Panc1 (cell line): ENCODE data around the gene DHRS4. TPM values are rescaled to one million over a fixed set of nuclear protein-coding genes. Genes with fewer than 3 reads are reported as not detected.
"Not testable (repeated sequence)": the region's sequence is repeated elsewhere in the genome, so short reads cannot be mapped to it uniquely, and the experiment has no call there.

ENCODE experiments used
- ATAC-seq: fragments of 200-7000 bp; cut with Tn5 transposase; 2 replicates; pipeline ENCODE4 v1.9.1; 2020; ENCODE audit warnings: mild to moderate bottlenecking, moderate library complexity
- BruUV-seq: library from RNA; stranded (reverse); fragments of 400-500 nt; replicated peaks from 2 replicates; lab custom pipeline; 2021; lab: Mats Ljungman, UMichigan
- CTCF ChIA-PET: fragments of 300-600 bp; sonication (Branson Sonifier 250); formaldehyde crosslinking; loops from one replicate; lab custom pipeline; 2022; ENCODE audit warnings: antibody characterized with exemption; lab: Charles Lee
- POLR2A ChIA-PET: fragments of 300-600 bp; sonication (Branson Sonifier 250); formaldehyde crosslinking; loops from one replicate; lab custom pipeline; 2022; ENCODE audit warnings: antibody characterized with exemption; lab: Charles Lee
- DNase-seq: peaks from one replicate; pipeline ENCODE4 v3.0.0-alpha.2; 2010; ENCODE audit warnings: low read depth, low spot score
- H3K27ac ChIP-seq: 2 replicates; pipeline ENCODE4 v1.5.1; 2011; ENCODE audit warnings: mild to moderate bottlenecking, low read length, inconsistent platforms
- H3K27me3 ChIP-seq: fragments of 200-500 bp; sonication (Bioruptor generic); 2 replicates; pipeline ENCODE4 v1.6.0; 2014; ENCODE audit warnings: low read length, inconsistent platforms; ENCODE audit not compliant: control insufficient read depth, insufficient read depth
- H3K36me3 ChIP-seq: fragments of 200-500 bp; sonication (Bioruptor generic); 2 replicates; pipeline ENCODE4 v1.5.1; 2014; ENCODE audit warnings: inconsistent platforms, mild to moderate bottlenecking, low read length, moderate library complexity; ENCODE audit not compliant: control insufficient read depth, insufficient read depth
- H3K4me1 ChIP-seq: 2 replicates; pipeline ENCODE4 v1.5.1; 2011; ENCODE audit warnings: inconsistent platforms, mild to moderate bottlenecking, low read length, moderate library complexity; ENCODE audit not compliant: control insufficient read depth, insufficient read depth
- H3K4me3 ChIP-seq, 2 experiments: 2 replicates each; pipeline ENCODE4 v1.5.1; 2011 to 2012; ENCODE audit warnings: low read depth in 2 of 2, low read length in 2 of 2, mild to moderate bottlenecking in 2 of 2, inconsistent platforms in 1 of 2, moderate library complexity in 1 of 2
- H3K9me3 ChIP-seq: fragments of 200-500 bp; sonication (Bioruptor generic); 2 replicates; pipeline ENCODE4 v1.5.1; 2014; ENCODE audit warnings: low read depth, mild to moderate bottlenecking, inconsistent platforms, low read length, moderate library complexity; ENCODE audit not compliant: control insufficient read depth, insufficient read depth
- POLR2AphosphoS5 ChIP-seq: IDR thresholded peaks from 2 replicates; pipeline ENCODE4 v1.6.1; 2012; ENCODE audit warnings: mild to moderate bottlenecking, low read depth, low read length, moderate library complexity
- SIN3A ChIP-seq: IDR thresholded peaks from 2 replicates; pipeline ENCODE4 v1.6.1; 2012; ENCODE audit warnings: low read depth, mild to moderate bottlenecking, low read length, moderate library complexity, borderline replicate concordance; ENCODE audit not compliant: insufficient read depth
- TCF7L2 ChIP-seq: IDR thresholded peaks from 2 replicates; pipeline ENCODE4 v1.6.1; 2011; ENCODE audit warnings: mild to moderate bottlenecking, low read depth, low read length, inconsistent platforms
- in situ Hi-C: cut with HindIII; loops from 2 replicates; pipeline ENCODE4 v1.10.0; 2016; ENCODE audit warnings: low sequenced_read_pairs, low pct_unique_long_range_greater_than_20kb
- intact Hi-C: fragments of 100-400 bp; cut with micrococcal nuclease; formaldehyde crosslinking; loops from one replicate; pipeline ENCODE4 v1.10.0; 2022; ENCODE audit not compliant: unreplicated experiment
- total RNA-seq: library from RNA; stranded (reverse); gene quantifications from one replicate; pipeline ENCODE4 v1.2.1, GENCODE V29; 2021; ENCODE audit not compliant: unreplicated experiment
- TF ChIP-seq, protein P1 (sequence below), 2 experiments: IDR thresholded peaks; 2 replicates each; pipeline ENCODE4 v1.6.1; 2011 to 2012; ENCODE audit warnings: low read depth in 2 of 2, control low read depth in 1 of 2, low read length in 1 of 2, mild to moderate bottlenecking in 1 of 2, moderate library complexity in 1 of 2; ENCODE audit not compliant: insufficient read depth in 1 of 2
- TF ChIP-seq, protein P2 (sequence below): fragments of 450-650 bp; IDR thresholded peaks from 2 replicates; pipeline ENCODE4 v1.5.1; 2017; ENCODE audit warnings: mild to moderate bottlenecking

The DHRS4 gene
- total RNA-seq, 1 experiment from 2014 or later = 13.5 TPM

DNA sequence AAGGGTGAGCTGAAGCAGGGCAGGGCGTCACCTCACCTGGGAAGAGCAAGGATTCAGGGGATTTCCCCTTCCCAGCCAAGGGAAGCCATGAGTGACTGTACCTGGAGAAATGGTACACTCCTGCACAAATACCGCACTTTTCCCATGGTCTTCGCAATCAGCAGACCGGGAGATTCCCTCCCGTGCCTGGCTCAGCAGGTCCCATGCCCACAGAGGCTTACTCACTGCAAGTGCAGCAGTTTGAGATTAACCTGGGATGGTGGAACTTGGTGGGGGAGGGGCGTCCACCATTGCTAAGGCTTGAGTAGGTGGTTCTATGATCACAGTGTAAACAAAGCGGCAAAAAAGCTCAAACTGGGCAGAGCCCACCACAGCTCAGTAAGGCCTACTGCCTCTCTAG lies 11.0 kb upstream of the DHRS4 start:
- Histone ChIP-seq H3K4me3 (no peak overlapping the region), H3K4me1 (no peaks in the 10 kb centered on the region), H3K36me3 (no peaks in the 10 kb centered on the region), H3K27ac (no peak overlapping the region), H3K27me3 (no peaks in the 10 kb centered on the region), H3K9me3 (no peaks in the 10 kb centered on the region)
- in situ Hi-C loops (no loop called here), intact Hi-C loops (no loop called here)
- ChIA-PET POLR2A (no interaction called here), CTCF (no interaction called here)
- ATAC-seq (no peak), DNase-seq (no peak)
- no TSS peak for BruUV-seq
- TF ChIP-seq SIN3A = no peak
- no peak for TF ChIP-seq TCF7L2
- TF ChIP-seq, protein P1, sequence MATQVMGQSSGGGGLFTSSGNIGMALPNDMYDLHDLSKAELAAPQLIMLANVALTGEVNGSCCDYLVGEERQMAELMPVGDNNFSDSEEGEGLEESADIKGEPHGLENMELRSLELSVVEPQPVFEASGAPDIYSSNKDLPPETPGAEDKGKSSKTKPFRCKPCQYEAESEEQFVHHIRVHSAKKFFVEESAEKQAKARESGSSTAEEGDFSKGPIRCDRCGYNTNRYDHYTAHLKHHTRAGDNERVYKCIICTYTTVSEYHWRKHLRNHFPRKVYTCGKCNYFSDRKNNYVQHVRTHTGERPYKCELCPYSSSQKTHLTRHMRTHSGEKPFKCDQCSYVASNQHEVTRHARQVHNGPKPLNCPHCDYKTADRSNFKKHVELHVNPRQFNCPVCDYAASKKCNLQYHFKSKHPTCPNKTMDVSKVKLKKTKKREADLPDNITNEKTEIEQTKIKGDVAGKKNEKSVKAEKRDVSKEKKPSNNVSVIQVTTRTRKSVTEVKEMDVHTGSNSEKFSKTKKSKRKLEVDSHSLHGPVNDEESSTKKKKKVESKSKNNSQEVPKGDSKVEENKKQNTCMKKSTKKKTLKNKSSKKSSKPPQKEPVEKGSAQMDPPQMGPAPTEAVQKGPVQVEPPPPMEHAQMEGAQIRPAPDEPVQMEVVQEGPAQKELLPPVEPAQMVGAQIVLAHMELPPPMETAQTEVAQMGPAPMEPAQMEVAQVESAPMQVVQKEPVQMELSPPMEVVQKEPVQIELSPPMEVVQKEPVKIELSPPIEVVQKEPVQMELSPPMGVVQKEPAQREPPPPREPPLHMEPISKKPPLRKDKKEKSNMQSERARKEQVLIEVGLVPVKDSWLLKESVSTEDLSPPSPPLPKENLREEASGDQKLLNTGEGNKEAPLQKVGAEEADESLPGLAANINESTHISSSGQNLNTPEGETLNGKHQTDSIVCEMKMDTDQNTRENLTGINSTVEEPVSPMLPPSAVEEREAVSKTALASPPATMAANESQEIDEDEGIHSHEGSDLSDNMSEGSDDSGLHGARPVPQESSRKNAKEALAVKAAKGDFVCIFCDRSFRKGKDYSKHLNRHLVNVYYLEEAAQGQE (IDR thresholded peaks at IDR 0.05; ENCODE audit: insufficient read depth in 1 of 2, low read depth in 2 of 2, low read length in 1 of 2) = no peak
- TF ChIP-seq POLR2AphosphoS5 = no peak
- TF ChIP-seq, protein P2, sequence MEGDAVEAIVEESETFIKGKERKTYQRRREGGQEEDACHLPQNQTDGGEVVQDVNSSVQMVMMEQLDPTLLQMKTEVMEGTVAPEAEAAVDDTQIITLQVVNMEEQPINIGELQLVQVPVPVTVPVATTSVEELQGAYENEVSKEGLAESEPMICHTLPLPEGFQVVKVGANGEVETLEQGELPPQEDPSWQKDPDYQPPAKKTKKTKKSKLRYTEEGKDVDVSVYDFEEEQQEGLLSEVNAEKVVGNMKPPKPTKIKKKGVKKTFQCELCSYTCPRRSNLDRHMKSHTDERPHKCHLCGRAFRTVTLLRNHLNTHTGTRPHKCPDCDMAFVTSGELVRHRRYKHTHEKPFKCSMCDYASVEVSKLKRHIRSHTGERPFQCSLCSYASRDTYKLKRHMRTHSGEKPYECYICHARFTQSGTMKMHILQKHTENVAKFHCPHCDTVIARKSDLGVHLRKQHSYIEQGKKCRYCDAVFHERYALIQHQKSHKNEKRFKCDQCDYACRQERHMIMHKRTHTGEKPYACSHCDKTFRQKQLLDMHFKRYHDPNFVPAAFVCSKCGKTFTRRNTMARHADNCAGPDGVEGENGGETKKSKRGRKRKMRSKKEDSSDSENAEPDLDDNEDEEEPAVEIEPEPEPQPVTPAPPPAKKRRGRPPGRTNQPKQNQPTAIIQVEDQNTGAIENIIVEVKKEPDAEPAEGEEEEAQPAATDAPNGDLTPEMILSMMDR = no peak

DNA sequence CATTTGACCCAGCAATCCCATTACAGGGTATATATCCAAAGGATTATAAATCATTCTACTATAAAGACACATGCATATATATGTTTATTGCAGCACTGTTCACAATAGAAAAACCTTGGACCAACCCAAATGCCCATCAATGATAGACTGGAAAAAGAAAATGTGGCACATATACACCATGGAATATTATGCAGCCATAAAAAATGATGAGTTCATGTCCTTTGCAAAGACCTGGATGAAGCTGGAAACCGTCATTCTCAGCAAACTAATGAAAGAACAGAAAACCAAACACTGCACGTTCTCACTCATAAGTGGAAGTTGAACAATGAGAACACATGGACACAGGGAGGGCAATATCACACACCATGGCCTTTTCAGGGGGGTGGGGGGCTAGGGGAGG lies 4.5 kb upstream of the DHRS4 start:
- ATAC-seq, H3K27me3 ChIP-seq, H3K4me3 ChIP-seq, BruUV-seq, DNase-seq, in situ Hi-C loops, H3K9me3 ChIP-seq, H3K27ac ChIP-seq, H3K4me1 ChIP-seq, intact Hi-C loops, H3K36me3 ChIP-seq: not testable (repeated sequence)
- POLR2A ChIA-PET = interaction anchor here (0.6 kb wide), 1 partner anchor 11 kb away, joined by 13 read pairs; no protein-coding TSS in a partner anchor
- CTCF ChIA-PET = interaction anchor here (0.6 kb wide), 1 partner anchor 283 kb away, joined by 5 read pairs; no protein-coding TSS in a partner anchor

DNA sequence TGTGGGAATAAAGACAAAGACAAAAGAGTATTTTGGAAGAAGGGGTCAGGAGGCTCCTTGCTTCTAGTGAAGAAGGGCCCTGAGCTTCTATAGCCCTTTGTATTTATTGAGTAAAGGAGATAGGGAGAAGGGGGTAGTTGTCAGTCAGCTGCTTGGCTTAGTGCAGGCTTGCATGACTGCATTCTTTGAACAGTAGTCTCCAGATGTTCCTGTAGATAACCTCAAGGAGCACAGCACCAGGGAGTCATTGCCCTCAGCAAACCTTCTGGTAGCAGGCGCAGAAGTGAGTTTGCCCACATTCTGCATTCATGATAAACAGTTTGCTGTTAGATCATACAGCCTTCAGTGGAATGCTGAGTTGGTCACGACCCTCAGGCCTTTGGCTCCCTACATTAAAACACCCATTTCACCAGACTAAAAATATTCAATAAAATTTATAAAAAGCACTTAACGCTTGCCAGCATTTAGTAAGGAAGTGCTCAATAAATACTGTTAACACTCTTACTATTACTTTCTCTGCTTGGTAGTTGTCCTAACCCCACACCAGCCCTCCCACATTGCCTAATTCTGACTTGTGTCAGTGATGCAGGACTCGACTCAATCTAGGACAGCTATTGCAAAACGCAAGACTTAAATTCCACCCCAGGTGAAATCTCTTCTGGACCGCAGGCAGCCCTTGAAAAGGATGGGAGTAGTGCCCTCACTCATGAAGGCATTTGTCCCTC lies 3.0 kb upstream of the DHRS4 start:
- no peaks in the 10 kb centered on the region for H3K27me3 ChIP-seq
- no peak overlapping the region for H3K4me3 ChIP-seq
- no TSS peak for BruUV-seq
- no peaks in the 10 kb centered on the region for H3K4me1 ChIP-seq
- DNase-seq (no peak), ATAC-seq (no peak)
- in situ Hi-C loops (no loop called here), intact Hi-C loops (loop anchor here (5.0 kb wide), 1 partner anchor 223 kb away; no protein-coding TSS in a partner anchor)
- POLR2A ChIA-PET = no interaction called here
- TF ChIP-seq TCF7L2 (no peak), POLR2AphosphoS5 (no peak), SIN3A (no peak)
- TF ChIP-seq, protein P2 = no peak
- TF ChIP-seq, protein P1 (IDR thresholded peaks at IDR 0.05; ENCODE audit: insufficient read depth in 1 of 2, low read depth in 2 of 2, low read length in 1 of 2) = no peak
- H3K9me3 ChIP-seq = no peaks in the 10 kb centered on the region
- H3K36me3 ChIP-seq = no peaks in the 10 kb centered on the region
- H3K27ac ChIP-seq = no peak overlapping the region
- CTCF ChIA-PET = no interaction called here
